Measurements from ENCODE around the gene CLN3. TPM values are rescaled to one million over a fixed set of nuclear protein-coding genes. Genes with fewer than 3 reads are reported as not detected.

CLN3 gene
- total RNA-seq, 1 experiment from 2014 or later: 70.3 TPM

DNA sequence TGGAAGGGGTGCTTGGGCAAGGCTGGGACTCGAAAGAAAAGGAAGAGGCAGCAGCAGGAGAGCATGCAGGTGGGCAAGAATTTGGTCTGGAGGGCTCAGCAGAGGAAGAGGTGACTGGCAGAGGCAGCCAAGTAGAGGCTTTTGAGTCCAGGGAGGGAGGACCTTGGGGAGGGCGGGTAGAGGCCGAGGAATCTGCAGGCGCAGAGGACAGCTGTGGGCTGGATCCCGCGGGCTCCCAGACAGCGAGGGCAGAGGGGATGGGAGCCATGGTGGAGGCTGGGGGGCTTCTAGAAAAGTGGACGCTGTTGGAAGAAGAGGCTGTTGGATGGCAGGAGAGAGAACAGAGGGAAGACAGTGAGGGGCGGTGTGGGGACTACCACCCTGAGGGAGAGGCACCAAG is 5.5 kb upstream of the CLN3 start:
- Histone ChIP-seq H3K4me2 (no peak overlapping the region), H2AFZ (no peak overlapping the region), H3K4me3 (no peak overlapping the region), H3K79me2 (ENCODE audit: low read depth) (no peaks in the 10 kb centered on the region), H4K20me1 (ENCODE audit: insufficient read depth) (no peaks in the 10 kb centered on the region), H3K27ac (no peak overlapping the region), H3K27me3 (ENCODE audit: insufficient read depth, low read depth) (no peaks in the 10 kb centered on the region), H3F3A (ENCODE audit: insufficient read depth, low read depth) (peaks cover 13% of the 10 kb centered on the region; the same call in 1 of the 2 replicates), H3K9me3 (ENCODE audit: insufficient read depth, low read depth) (no peaks in the 10 kb centered on the region), H3K9me2 (ENCODE audit: insufficient read depth) (no peaks in the 10 kb centered on the region), H3K4me1 (replicated peaks; ENCODE audit: insufficient read depth) (peaks cover 31% of the 10 kb centered on the region), H3K36me3 (ENCODE audit: low read depth) (no peaks in the 10 kb centered on the region)
- POLR2A ChIA-PET (ENCODE audit: unreplicated experiment): no interaction called here
- intact Hi-C loops (cut with micrococcal nuclease; ENCODE audit: unreplicated experiment): no loop called here
- CTCF ChIA-PET: no interaction called here
- TF ChIP-seq EZH2 (IDR thresholded peaks at IDR 0.05; ENCODE audit: low read depth): no peak
- TF ChIP-seq, protein P1, sequence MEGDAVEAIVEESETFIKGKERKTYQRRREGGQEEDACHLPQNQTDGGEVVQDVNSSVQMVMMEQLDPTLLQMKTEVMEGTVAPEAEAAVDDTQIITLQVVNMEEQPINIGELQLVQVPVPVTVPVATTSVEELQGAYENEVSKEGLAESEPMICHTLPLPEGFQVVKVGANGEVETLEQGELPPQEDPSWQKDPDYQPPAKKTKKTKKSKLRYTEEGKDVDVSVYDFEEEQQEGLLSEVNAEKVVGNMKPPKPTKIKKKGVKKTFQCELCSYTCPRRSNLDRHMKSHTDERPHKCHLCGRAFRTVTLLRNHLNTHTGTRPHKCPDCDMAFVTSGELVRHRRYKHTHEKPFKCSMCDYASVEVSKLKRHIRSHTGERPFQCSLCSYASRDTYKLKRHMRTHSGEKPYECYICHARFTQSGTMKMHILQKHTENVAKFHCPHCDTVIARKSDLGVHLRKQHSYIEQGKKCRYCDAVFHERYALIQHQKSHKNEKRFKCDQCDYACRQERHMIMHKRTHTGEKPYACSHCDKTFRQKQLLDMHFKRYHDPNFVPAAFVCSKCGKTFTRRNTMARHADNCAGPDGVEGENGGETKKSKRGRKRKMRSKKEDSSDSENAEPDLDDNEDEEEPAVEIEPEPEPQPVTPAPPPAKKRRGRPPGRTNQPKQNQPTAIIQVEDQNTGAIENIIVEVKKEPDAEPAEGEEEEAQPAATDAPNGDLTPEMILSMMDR (conservative IDR thresholded peaks at IDR 0.05): no peak
- DNase-seq: no peak
- BruUV-seq (replicated peaks): no TSS peak

DNA sequence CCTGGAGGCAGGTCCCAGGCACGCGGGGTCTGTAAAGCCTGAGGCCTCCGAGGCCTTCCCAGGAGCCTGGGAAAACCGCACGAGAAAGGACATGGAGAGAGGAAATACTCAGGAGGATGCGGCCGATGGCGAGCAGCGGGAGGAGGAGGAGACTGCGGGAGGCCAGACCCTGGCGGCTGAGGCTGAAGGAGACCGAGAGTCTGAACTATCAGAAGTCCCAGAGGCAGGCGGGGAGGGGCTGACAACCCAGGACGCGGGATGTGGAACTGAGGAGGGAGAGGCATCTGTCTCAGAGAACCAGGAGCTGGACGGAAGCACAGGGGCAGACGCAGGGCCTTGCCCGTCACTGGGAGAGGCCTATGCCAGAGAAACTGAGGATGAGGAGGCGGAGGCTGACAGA is 5.0 kb upstream of the CLN3 start:
- peaks cover 31% of the 10 kb centered on the region for H3K4me1 ChIP-seq (replicated peaks; ENCODE audit: insufficient read depth)
- H3K36me3 ChIP-seq (ENCODE audit: low read depth): no peaks in the 10 kb centered on the region
- no peaks in the 10 kb centered on the region for H3K27me3 ChIP-seq (ENCODE audit: insufficient read depth, low read depth)
- TF ChIP-seq EZH2 (IDR thresholded peaks at IDR 0.05; ENCODE audit: low read depth): no peak
- TF ChIP-seq, protein P1 (conservative IDR thresholded peaks at IDR 0.05): no peak
- no peak overlapping the region for H2AFZ ChIP-seq
- no peaks in the 10 kb centered on the region for H3K9me2 ChIP-seq (ENCODE audit: insufficient read depth)
- intact Hi-C loops (cut with micrococcal nuclease; ENCODE audit: unreplicated experiment): no loop called here
- H3K79me2 ChIP-seq (ENCODE audit: low read depth): no peaks in the 10 kb centered on the region
- no peaks in the 10 kb centered on the region for H3K9me3 ChIP-seq (ENCODE audit: insufficient read depth, low read depth)
- CTCF ChIA-PET: interaction anchor here (0.6 kb wide), 1 partner anchor 101 kb away, joined by 3 read pairs; no protein-coding TSS in a partner anchor
- POLR2A ChIA-PET (ENCODE audit: unreplicated experiment): no interaction called here
- no TSS peak for BruUV-seq (replicated peaks)
- H3F3A ChIP-seq (ENCODE audit: insufficient read depth, low read depth): peaks cover 13% of the 10 kb centered on the region; the same call in 1 of the 2 replicates
- H4K20me1 ChIP-seq (ENCODE audit: insufficient read depth): no peaks in the 10 kb centered on the region
- H3K4me3 ChIP-seq: no peak overlapping the region
- H3K27ac ChIP-seq: no peak overlapping the region
- no peak overlapping the region for H3K4me2 ChIP-seq
- no peak for DNase-seq

DNA sequence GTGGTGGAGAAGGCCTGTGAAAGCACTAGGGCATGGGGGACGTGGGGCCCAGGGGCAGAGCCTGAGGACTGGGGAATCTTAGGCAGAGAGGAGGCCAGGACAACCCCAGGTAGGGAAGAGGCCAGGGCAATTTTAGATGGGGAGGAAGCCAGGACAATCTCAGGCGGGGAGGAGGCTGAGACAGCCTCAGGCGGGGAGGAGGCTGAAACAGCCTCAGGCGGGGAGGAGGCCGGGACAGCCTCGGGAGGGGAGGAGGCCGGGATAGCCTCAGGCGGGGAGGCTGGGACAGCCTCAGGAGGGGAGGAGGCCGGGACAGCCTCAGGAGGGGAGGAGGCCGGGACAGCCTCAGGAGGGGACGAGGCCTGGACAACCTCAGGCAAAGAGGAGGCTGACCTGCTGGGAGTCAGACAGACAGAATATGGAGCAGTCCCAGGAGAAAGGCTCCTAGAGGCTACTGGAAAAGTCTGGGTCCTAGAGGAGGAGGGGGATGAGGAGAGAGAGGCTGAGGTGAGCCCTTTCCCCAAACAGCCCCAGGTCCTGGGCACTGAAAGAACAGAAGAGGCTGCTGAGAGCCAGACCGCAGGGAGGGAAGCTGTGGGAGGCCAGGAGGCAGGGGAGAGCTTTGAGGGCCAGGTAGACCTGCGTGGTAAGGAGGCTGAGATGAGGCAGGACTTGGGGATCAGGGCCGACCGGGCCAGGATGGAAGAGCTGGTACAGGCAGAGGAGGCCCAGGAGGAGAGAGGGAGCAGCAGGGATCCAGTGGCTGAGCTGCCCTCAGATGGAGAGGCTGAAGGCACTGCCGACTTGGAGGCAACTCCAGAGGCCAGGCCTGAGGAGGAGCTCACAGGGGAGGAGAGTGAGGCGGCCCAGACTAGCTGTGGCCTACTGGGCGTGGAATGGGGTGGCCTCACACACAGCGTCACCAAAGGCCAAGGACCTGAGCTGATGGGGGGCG is 4.2 kb upstream of the CLN3 start:
- Histone ChIP-seq H3K9me3 (ENCODE audit: insufficient read depth, low read depth) (no peaks in the 10 kb centered on the region), H3K4me2 (no peak overlapping the region), H3K4me1 (replicated peaks; ENCODE audit: insufficient read depth) (peaks cover 31% of the 10 kb centered on the region), H3K27ac (no peak overlapping the region), H3K4me3 (no peak overlapping the region), H2AFZ (no peak overlapping the region), H4K20me1 (ENCODE audit: insufficient read depth) (no peaks in the 10 kb centered on the region), H3K9me2 (ENCODE audit: insufficient read depth) (no peaks in the 10 kb centered on the region), H3F3A (ENCODE audit: insufficient read depth, low read depth) (peaks cover 14% of the 10 kb centered on the region), H3K36me3 (ENCODE audit: low read depth) (no peaks in the 10 kb centered on the region), H3K79me2 (ENCODE audit: low read depth) (no peaks in the 10 kb centered on the region), H3K27me3 (ENCODE audit: insufficient read depth, low read depth) (no peaks in the 10 kb centered on the region)
- intact Hi-C loops (cut with micrococcal nuclease; ENCODE audit: unreplicated experiment): no loop called here
- no peak for DNase-seq
- BruUV-seq (replicated peaks): no TSS peak
- ChIA-PET POLR2A (ENCODE audit: unreplicated experiment) (no interaction called here), CTCF (interaction anchor here (0.6 kb wide), 1 partner anchor 102 kb away, joined by 3 read pairs; no protein-coding TSS in a partner anchor)
- no peak for TF ChIP-seq EZH2 (IDR thresholded peaks at IDR 0.05; ENCODE audit: low read depth)
- TF ChIP-seq, protein P1 (conservative IDR thresholded peaks at IDR 0.05): no peak
